SK-N-SH (cell line): ENCODE results near the gene NFIX. TPM values are rescaled to one million over a fixed set of nuclear protein-coding genes. Genes with fewer than 3 reads are reported as not detected.
A peak's percentile ranks its signal among the peaks of the same experiment; 100 is the strongest.

Experiments used
- CTCF ChIA-PET: fragments of 300-600, 350-600 bp; formaldehyde crosslinking; extraction: SDS; loops from one replicate; lab custom pipeline; 2021; lab: Yijun Ruan, JAX
- POLR2A ChIA-PET: fragments of 350-600 bp; sonication (Branson Sonifier 250); formaldehyde crosslinking; extraction: SDS; loops from one replicate; lab custom pipeline; 2020; ENCODE audit warnings: antibody characterized with exemption, inconsistent platforms; lab: Yijun Ruan, JAX
- DNase-seq: peaks from one replicate; pipeline ENCODE4 v3.0.0; 2012
- H2AFZ ChIP-seq: fragments of 200-600 bp; sonication (generic); 2 replicates; pipeline ENCODE4 v1.8.1; 2016; ENCODE audit warnings: antibody characterized with exemption, mild to moderate bottlenecking, low read depth
- H3F3A ChIP-seq: fragments of 200-600 bp; sonication (generic); replicated peaks from 2 replicates; pipeline ENCODE3; 2016; ENCODE audit warnings: antibody characterized with exemption, mild to moderate bottlenecking; ENCODE audit not compliant: insufficient read depth
- H3K27ac ChIP-seq, 2 experiments: fragments of 200-500 bp in 1 of 2; fragments of 200-600 bp in 1 of 2; sonication (Bioruptor generic) in 1 of 2; sonication (generic), shearing (Covaris generic) in 1 of 2; 2 replicates each; pipeline versions ENCODE4 v1.5.1 to v1.6.1; 2014 to 2016; ENCODE audit warnings: low read depth in 2 of 2, inconsistent platforms in 1 of 2, low read length in 1 of 2, mild to moderate bottlenecking in 1 of 2, mixed read lengths in 1 of 2
- H3K27me3 ChIP-seq: fragments of 200-600 bp; sonication (generic), shearing (Covaris generic); 2 replicates; pipeline ENCODE4 v1.6.1; 2016; ENCODE audit warnings: mixed run types; ENCODE audit not compliant: insufficient read depth
- H3K36me3 ChIP-seq, 2 experiments: fragments of 200-500 bp in 1 of 2; fragments of 200-600 bp in 1 of 2; sonication (Bioruptor generic) in 1 of 2; sonication (generic) in 1 of 2; replicated peaks in 1 of 2; 2 replicates each; pipeline versions ENCODE3 to v1.5.1; 2014 to 2016; ENCODE audit warnings: low read length in 1 of 2, mild to moderate bottlenecking in 1 of 2; ENCODE audit not compliant: insufficient read depth in 2 of 2, control insufficient read depth in 1 of 2
- H3K4me1 ChIP-seq, 2 experiments: fragments of 200-500 bp in 1 of 2; fragments of 200-600 bp in 1 of 2; sonication (Bioruptor generic) in 1 of 2; sonication (generic), shearing (Covaris generic) in 1 of 2; 2 replicates each; pipeline versions ENCODE4 v1.5.1 to v1.6.1; 2014 to 2016; ENCODE audit warnings: low read depth in 1 of 2, low read length in 1 of 2, mixed run types in 1 of 2; ENCODE audit not compliant: insufficient read depth in 2 of 2, control insufficient read depth in 1 of 2
- H3K4me2 ChIP-seq: fragments of 200-600 bp; sonication (generic), shearing (Covaris generic); 2 replicates; pipeline ENCODE4 v1.6.1; 2017; ENCODE audit warnings: mixed run types
- H3K4me3 ChIP-seq, 2 experiments: fragments of 200-500 bp in 1 of 2; fragments of 200-600 bp in 1 of 2; sonication (Bioruptor generic) in 1 of 2; sonication (generic), shearing (Covaris generic) in 1 of 2; 2 replicates each; pipeline versions ENCODE4 v1.5.1 to v1.8.1; 2014 to 2016; ENCODE audit warnings: low read depth in 2 of 2, inconsistent platforms in 1 of 2, low read length in 1 of 2, mild to moderate bottlenecking in 1 of 2, mixed read lengths in 1 of 2, moderate library complexity in 1 of 2
- H3K79me2 ChIP-seq: fragments of 200-600 bp; sonication (generic); 2 replicates; pipeline ENCODE4 v1.8.1; 2017; ENCODE audit warnings: mild to moderate bottlenecking; ENCODE audit not compliant: insufficient read depth
- H3K9ac ChIP-seq: fragments of 200-600 bp; sonication (generic); 2 replicates; pipeline ENCODE4 v1.6.1; 2017; ENCODE audit warnings: mixed run types
- H3K9me2 ChIP-seq: fragments of 200-600 bp; sonication (generic); 2 replicates; pipeline ENCODE4 v1.6.1; 2017; ENCODE audit warnings: mixed run types
- H3K9me3 ChIP-seq: fragments of 200-600 bp; sonication (generic); 2 replicates; pipeline ENCODE4 v1.6.1; 2017; ENCODE audit warnings: mixed run types, mild to moderate bottlenecking, moderate library complexity
- H4K20me1 ChIP-seq: fragments of 200-600 bp; sonication (generic); 2 replicates; pipeline ENCODE4 v1.6.1; 2017; ENCODE audit warnings: mild to moderate bottlenecking, mixed run types; ENCODE audit not compliant: insufficient read depth
- CTCF ChIP-seq: fragments of 200-600 bp; sonication (generic); IDR thresholded peaks from 2 replicates; pipeline ENCODE4 v1.6.1; 2017; ENCODE audit warnings: antibody characterized with exemption, mild to moderate bottlenecking, moderate library complexity
- EP300 ChIP-seq, 2 experiments: IDR thresholded peaks; 2 replicates each; pipeline versions ENCODE4 v1.4.0 to v1.6.1; 2012; ENCODE audit warnings: borderline replicate concordance in 1 of 2, low read depth in 1 of 2, low read length in 1 of 2
- EZH2phosphoT487 ChIP-seq: fragments of 200-600 bp; sonication (generic); IDR thresholded peaks from 2 replicates; pipeline ENCODE4 v1.6.1; 2017; ENCODE audit warnings: low read depth, mixed run types, mild to moderate bottlenecking, antibody characterized with exemption, moderate library complexity, borderline replicate concordance
- FOSL2 ChIP-seq: IDR thresholded peaks from 2 replicates; pipeline ENCODE4 v1.4.0; 2012; ENCODE audit warnings: low read depth, mild to moderate bottlenecking, moderate library complexity, borderline replicate concordance
- FOXJ3 ChIP-seq: sonication (generic); formaldehyde crosslinking; IDR thresholded peaks from 2 replicates; pipeline ENCODE4 v1.5.1; 2020; ENCODE audit warnings: mild to moderate bottlenecking, missing genetic modification reagents
- FOXM1 ChIP-seq: IDR thresholded peaks from 2 replicates; pipeline ENCODE4 v1.4.0; 2012; ENCODE audit warnings: low read depth, mild to moderate bottlenecking
- GABPA ChIP-seq: IDR thresholded peaks from 2 replicates; pipeline ENCODE4 v1.4.0; 2012; ENCODE audit warnings: low read depth, mild to moderate bottlenecking
- GATA2 ChIP-seq: sonication (generic); formaldehyde crosslinking; IDR thresholded peaks from 2 replicates; pipeline ENCODE4 v1.5.0; 2020; ENCODE audit warnings: mild to moderate bottlenecking, missing genetic modification reagents
- IRF3 ChIP-seq: fragments of 150-350 bp; IDR thresholded peaks from 2 replicates; pipeline ENCODE4 v1.6.1; 2016; ENCODE audit warnings: mild to moderate bottlenecking, low read depth, low read length
- MEF2A ChIP-seq: IDR thresholded peaks from 2 replicates; pipeline ENCODE4 v1.4.0; 2012; ENCODE audit warnings: low read depth, borderline replicate concordance
- MXI1 ChIP-seq: IDR thresholded peaks from 2 replicates; pipeline ENCODE4 v1.6.1; 2012; ENCODE audit warnings: mild to moderate bottlenecking, low read depth, low read length, improper control_type of control experiment
- NFIC ChIP-seq: IDR thresholded peaks from 2 replicates; pipeline ENCODE4 v1.4.0; 2012; ENCODE audit warnings: borderline replicate concordance
- NRF1 ChIP-seq: IDR thresholded peaks from 2 replicates; pipeline ENCODE4 v1.6.1; 2012; ENCODE audit warnings: low read depth, mild to moderate bottlenecking, low read length
- PBX3 ChIP-seq: IDR thresholded peaks from 2 replicates; pipeline ENCODE4; 2012
- POLR2AphosphoS5 ChIP-seq: IDR thresholded peaks from 2 replicates; pipeline ENCODE4 v1.6.1; 2012; ENCODE audit warnings: low read depth, low read length
- RAD21 ChIP-seq: IDR thresholded peaks from 2 replicates; pipeline ENCODE4 v1.6.1; 2012; ENCODE audit warnings: mild to moderate bottlenecking, low read length
- RCOR1 ChIP-seq: fragments of 150-350 bp; IDR thresholded peaks from 2 replicates; pipeline ENCODE4 v1.6.1; 2017; ENCODE audit warnings: antibody characterized with exemption, low read length
- REST ChIP-seq: IDR thresholded peaks from 2 replicates; pipeline ENCODE4 v1.6.1; 2012; ENCODE audit warnings: mild to moderate bottlenecking, low read depth, low read length, moderate library complexity
- RFX5 ChIP-seq: IDR thresholded peaks from 2 replicates; pipeline ENCODE4 v1.6.1; 2012; ENCODE audit warnings: mild to moderate bottlenecking, improper control_type of control experiment, low read length
- SMC3 ChIP-seq: IDR thresholded peaks from 2 replicates; pipeline ENCODE4 v1.6.1; 2012; ENCODE audit warnings: low read depth, low read length, improper control_type of control experiment
- TAF1 ChIP-seq: IDR thresholded peaks from 2 replicates; pipeline ENCODE4 v1.6.1; 2012; ENCODE audit warnings: low read depth, mild to moderate bottlenecking, low read length, moderate library complexity, borderline replicate concordance
- USF2 ChIP-seq: fragments of 150-350 bp; IDR thresholded peaks from 2 replicates; pipeline ENCODE4 v1.6.1; 2017; ENCODE audit warnings: antibody characterized with exemption, low read length, low read depth, borderline replicate concordance
- YY1 ChIP-seq: IDR thresholded peaks from 2 replicates; pipeline ENCODE4 v1.4.0; 2012; ENCODE audit warnings: low read depth, mild to moderate bottlenecking
- WGBS: methylation state at CpG from one replicate; pipeline ENCODE4 v1.1.6; 2017; ENCODE audit warnings: low lambda C conversion rate; 5-methylcytosine and 5-hydroxymethylcytosine counted together
- polyA plus RNA-seq, 3 experiments: library from polyadenylated mRNA; depleted of rRNA; stranded (reverse); fragments of >200 nt; gene quantifications; 2 replicates each; pipeline ENCODE4 v1.2.3, GENCODE V29; 2012

NFIX gene
- polyA plus RNA-seq, 1 of the 3 experiments (the other 2 are of a cell fraction) = 14.8 TPM

GRCh38 chr19:13116282-13117175 lies 121.3 kb downstream of the NFIX start, which contains the start of gene TRMT1:
Gene TRMT1, minus strand, starts transcription at chr19:13116740. Its CDS starts 341 bp downstream, at chr19:13116399.
- Histone ChIP-seq H3K9ac (peak within 1 kb of the TSS; percentile 91), H3F3A (peaks cover 4% of the 10 kb centered on the region), H3K4me1 (peaks cover 22 to 27% of the 10 kb centered on the region in 2 experiments; a peak in 2 of 4 replicates), H3K9me3 (no peaks in the 10 kb centered on the region), H3K27ac (peak within 1 kb of the TSS; percentile 55 to 65), H3K36me3 (peaks cover 11 to 12% of the 10 kb centered on the region in 2 experiments), H3K9me2 (no peaks in the 10 kb centered on the region), H3K27me3 (no peaks in the 10 kb centered on the region), H3K4me2 (peak within 1 kb of the TSS; percentile 80), H3K4me3 (peak within 1 kb of the TSS; percentile 94 to 97), H2AFZ (peak within 1 kb of the TSS; percentile 98), H3K79me2 (peaks cover 58% of the 10 kb centered on the region), H4K20me1 (peaks cover 27% of the 10 kb centered on the region)
- DNase-seq = peak; percentile 94
- ChIA-PET CTCF (interaction anchor here (1.2 to 4.0 kb wide), 4 partner anchors 12 to 139 kb away, joined by 3 to 20 read pairs (median 8); no protein-coding TSS in a partner anchor), POLR2A (no interaction called here)
- WGBS = 1% methylated on average over 31 of the region's 51 CpGs
- peak; percentile 51; the same call in 1 of the 2 replicates for TF ChIP-seq POLR2AphosphoS5
- peak; percentile 58 for TF ChIP-seq GABPA
- no peak for TF ChIP-seq RAD21
- no peak for TF ChIP-seq SMC3
- peak; percentile 34; the same call in 1 of the 2 replicates for TF ChIP-seq PBX3
- no peak for TF ChIP-seq NRF1
- TF ChIP-seq GATA2 (CRISPR knock-in tag) = no peak
- no peak for TF ChIP-seq MEF2A
- TF ChIP-seq NFIC = no peak
- no peak for TF ChIP-seq FOXJ3 (CRISPR knock-in tag)
- TF ChIP-seq TAF1 = peak; percentile 70
- TF ChIP-seq CTCF = no peak
- no peak for TF ChIP-seq FOXM1
- no peak for TF ChIP-seq EZH2phosphoT487
- no peak for TF ChIP-seq EP300 (IDR thresholded peaks at IDR 0.05; ENCODE audit: borderline replicate concordance in 1 of 2, low read depth in 1 of 2, low read length in 1 of 2)
- TF ChIP-seq FOSL2 = peak; percentile 9; the same call in 1 of the 2 replicates
- TF ChIP-seq IRF3 = no peak
- no peak for TF ChIP-seq RFX5
- TF ChIP-seq MXI1 = peak; percentile 100
- peak; percentile 62; the same call in 1 of the 2 replicates for TF ChIP-seq USF2
- TF ChIP-seq RCOR1 = peak; percentile 88
- peak; percentile 68 for TF ChIP-seq REST
- peak; percentile 99 for TF ChIP-seq YY1
